ENCODE measurements around the gene RBMS3. TPM values are rescaled to one million over a fixed set of nuclear protein-coding genes. Genes with fewer than 3 reads are reported as not detected.

The RBMS3 gene
- total RNA-seq, 4 donors from 2014 or later, result 51.5 to 76.0 (median 66.6) TPM

DNA sequence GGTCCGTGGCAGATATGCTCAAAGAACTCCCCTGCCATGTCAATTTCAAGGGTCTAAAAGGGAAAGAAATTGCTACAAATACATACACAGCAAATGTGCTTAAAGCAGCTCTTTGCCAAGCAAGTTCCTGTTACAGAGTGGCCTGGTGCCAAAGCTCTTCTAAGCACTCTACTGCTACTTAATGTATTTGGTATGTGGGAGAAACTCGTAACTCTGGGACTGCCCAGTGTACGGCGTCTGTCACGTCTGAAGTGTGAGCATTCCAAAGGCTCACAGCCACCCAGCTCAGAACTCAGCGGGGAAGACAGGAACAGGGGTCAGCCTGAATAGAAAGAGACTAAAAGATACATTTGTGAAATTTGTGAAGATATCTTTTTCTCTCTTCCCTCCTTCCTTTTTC lies 54.6 kb downstream of the RBMS3 start:
- Histone ChIP-seq H3K4me1 (peaks cover 9 to 88% (median 21%) of the 10 kb centered on the region in 3 donors), H3K27me3 (no peaks in the 10 kb centered on the region), H3K4me3 (peak overlapping the region; percentile 41 to 45), H3K27ac (peak overlapping the region; percentile 79 to 97 (median 83)), H3K36me3 (no peaks in the 10 kb centered on the region), H3K9me3 (no peaks in the 10 kb centered on the region)
- WGBS, 2 donors (ENCODE audit: low coverage in 1 of 2), result 0% methylated on average over 6 of the region's 6 CpGs
- ATAC-seq, result peak; percentile 88
- TF ChIP-seq POLR2AphosphoS5 (IDR thresholded peaks at IDR 0.05), result peak; percentile 89
- TF ChIP-seq EP300 (IDR thresholded peaks at IDR 0.05), result no peak
- no peak for TF ChIP-seq POLR2A (IDR thresholded peaks at IDR 0.05)
- TF ChIP-seq, protein P1, sequence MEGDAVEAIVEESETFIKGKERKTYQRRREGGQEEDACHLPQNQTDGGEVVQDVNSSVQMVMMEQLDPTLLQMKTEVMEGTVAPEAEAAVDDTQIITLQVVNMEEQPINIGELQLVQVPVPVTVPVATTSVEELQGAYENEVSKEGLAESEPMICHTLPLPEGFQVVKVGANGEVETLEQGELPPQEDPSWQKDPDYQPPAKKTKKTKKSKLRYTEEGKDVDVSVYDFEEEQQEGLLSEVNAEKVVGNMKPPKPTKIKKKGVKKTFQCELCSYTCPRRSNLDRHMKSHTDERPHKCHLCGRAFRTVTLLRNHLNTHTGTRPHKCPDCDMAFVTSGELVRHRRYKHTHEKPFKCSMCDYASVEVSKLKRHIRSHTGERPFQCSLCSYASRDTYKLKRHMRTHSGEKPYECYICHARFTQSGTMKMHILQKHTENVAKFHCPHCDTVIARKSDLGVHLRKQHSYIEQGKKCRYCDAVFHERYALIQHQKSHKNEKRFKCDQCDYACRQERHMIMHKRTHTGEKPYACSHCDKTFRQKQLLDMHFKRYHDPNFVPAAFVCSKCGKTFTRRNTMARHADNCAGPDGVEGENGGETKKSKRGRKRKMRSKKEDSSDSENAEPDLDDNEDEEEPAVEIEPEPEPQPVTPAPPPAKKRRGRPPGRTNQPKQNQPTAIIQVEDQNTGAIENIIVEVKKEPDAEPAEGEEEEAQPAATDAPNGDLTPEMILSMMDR (IDR thresholded peaks at IDR 0.05), result peak in 1 of 4 experiments; percentile 10

DNA sequence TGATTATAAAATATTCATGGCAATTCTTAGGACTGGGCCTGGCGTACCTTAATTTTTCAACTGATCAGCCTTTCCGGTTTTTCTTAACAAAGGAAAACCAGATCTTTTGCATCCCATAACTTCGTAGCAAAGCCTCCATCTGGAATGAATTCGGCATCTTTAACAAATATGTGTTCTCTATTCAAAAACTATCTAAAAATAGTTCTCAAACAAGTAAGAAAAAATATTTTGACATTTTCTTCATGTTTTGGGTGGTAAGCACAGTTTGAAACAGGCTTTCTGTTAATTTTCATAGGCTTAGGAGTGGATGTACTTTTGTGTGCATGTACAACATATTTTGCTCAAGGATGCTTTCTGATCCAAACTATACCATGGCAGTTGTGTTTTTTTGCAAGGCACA lies 55.1 kb downstream of the RBMS3 start:
- Histone ChIP-seq H3K4me1 (peaks cover 7 to 86% (median 19%) of the 10 kb centered on the region in 3 donors), H3K9me3 (no peaks in the 10 kb centered on the region), H3K27ac (peak overlapping the region; percentile 79 to 97 (median 83)), H3K4me3 (peak overlapping the region; percentile 41 to 45), H3K27me3 (no peaks in the 10 kb centered on the region), H3K36me3 (no peaks in the 10 kb centered on the region)
- no peak for TF ChIP-seq POLR2AphosphoS5 (IDR thresholded peaks at IDR 0.05)
- TF ChIP-seq, protein P1 (IDR thresholded peaks at IDR 0.05), result no peak
- no peak for TF ChIP-seq EP300 (IDR thresholded peaks at IDR 0.05)
- no peak for TF ChIP-seq POLR2A (IDR thresholded peaks at IDR 0.05)
- WGBS, 2 donors (ENCODE audit: low coverage in 1 of 2), result 0 to 19% methylated on average over 4 of the region's 4 CpGs
- no peak for ATAC-seq

DNA sequence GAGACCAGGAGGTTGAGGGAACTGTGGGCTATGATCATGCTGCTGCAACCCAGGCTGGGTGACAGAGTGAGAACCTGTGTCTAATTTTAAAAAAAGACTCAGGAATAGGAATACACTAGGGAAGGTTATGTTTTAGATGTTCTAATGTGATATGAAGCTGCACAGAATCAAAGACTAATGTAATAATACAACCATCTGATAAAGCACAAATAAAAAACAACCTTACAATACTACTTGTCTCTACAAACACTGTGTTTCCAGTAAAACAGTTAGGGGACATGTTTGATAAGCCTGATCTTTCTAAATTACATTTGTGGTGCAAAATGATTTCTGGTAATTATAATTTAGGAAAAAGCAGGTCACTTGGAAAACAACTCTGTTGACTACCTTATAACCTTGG lies 56.7 kb downstream of the RBMS3 start:
- Histone ChIP-seq H3K36me3 (no peaks in the 10 kb centered on the region), H3K27me3 (no peaks in the 10 kb centered on the region), H3K27ac (peak overlapping the region in 1 of 4 donors; percentile 27), H3K4me1 (peaks cover 0 to 70% (median 19%) of the 10 kb centered on the region in 3 donors), H3K4me3 (no peak overlapping the region), H3K9me3 (no peaks in the 10 kb centered on the region)
- TF ChIP-seq POLR2A (IDR thresholded peaks at IDR 0.05) (no peak), POLR2AphosphoS5 (IDR thresholded peaks at IDR 0.05) (no peak), EP300 (IDR thresholded peaks at IDR 0.05) (no peak)
- TF ChIP-seq, protein P1 (IDR thresholded peaks at IDR 0.05), result no peak
- no peak for ATAC-seq

DNA sequence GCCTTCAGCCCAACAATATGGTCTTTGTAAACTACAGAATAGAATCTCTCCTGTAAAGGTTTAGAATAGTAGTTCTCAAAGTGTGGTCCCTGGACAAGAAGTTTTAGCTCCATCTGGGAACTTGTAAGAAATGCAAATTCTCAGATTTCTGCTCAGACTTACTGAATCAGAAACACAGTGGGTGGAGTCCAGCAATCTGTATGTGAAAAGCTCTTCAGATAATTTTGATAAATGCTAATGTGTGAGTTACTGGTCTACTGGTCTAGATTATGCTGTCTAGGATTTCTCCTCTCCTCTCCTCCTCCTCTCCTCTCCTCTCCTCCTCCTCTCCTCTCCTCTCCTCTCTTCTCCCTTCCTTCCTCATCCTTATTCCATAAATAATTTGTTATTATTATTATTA lies 57.5 kb downstream of the RBMS3 start:
- no peaks in the 10 kb centered on the region for H3K27me3 ChIP-seq
- no peak for ATAC-seq
- H3K4me1 ChIP-seq, result peaks cover 0 to 67% (median 19%) of the 10 kb centered on the region in 3 donors
- no peak overlapping the region for H3K4me3 ChIP-seq
- no peak for TF ChIP-seq EP300 (IDR thresholded peaks at IDR 0.05)
- TF ChIP-seq, protein P1 (IDR thresholded peaks at IDR 0.05), result no peak
- no peak for TF ChIP-seq POLR2A (IDR thresholded peaks at IDR 0.05)
- TF ChIP-seq POLR2AphosphoS5 (IDR thresholded peaks at IDR 0.05), result no peak
- no peaks in the 10 kb centered on the region for H3K36me3 ChIP-seq
- no peak overlapping the region for H3K27ac ChIP-seq
- H3K9me3 ChIP-seq, result no peaks in the 10 kb centered on the region

DNA sequence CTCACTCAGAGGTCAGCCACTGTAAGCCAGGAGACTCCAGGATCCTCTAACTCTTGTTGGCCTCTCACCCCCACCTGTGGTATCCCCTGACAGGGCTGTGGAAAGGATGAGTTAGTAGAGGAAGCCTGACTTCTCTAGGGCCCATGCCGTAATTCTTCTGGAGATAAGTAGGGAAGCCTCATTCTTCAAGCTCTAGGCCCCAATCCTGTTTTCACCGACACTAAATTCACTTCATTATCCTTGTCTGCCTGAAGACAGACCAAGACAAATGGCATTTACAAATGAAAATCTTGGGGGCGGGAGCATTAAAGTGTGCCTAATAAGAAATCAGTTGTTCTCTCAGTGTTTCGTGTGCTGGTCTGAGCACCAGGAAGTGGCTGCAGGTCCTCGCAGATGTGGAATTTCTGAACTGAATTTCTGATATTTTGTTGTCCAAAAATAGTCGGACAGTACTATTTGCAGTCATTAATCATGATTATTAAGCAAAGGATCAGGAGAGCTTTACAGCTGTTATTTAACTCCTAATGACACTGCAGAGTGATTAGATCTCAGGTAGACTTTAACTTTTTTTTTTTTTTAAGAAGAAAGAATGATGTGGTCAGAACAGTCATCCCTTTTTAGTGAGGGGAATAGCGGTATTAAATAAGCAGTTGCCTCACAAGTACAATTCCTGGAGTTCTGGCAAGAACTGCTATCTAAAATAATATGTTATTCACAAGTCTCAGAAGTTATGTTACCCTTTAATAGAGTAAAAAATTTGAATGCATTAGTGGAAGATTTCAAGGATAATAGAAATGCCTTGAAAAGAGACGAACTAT lies 58.4 kb downstream of the RBMS3 start:
- H3K4me1 ChIP-seq, result peaks cover 0 to 62% (median 19%) of the 10 kb centered on the region in 3 donors
- no peak for ATAC-seq
- H3K4me3 ChIP-seq, result no peak overlapping the region
- 32 to 54% methylated on average over 7 to 8 of the region's 8 CpGs for WGBS, 2 donors (ENCODE audit: low coverage in 1 of 2)
- H3K27ac ChIP-seq, result peak overlapping the region in 3 of 4 donors; percentile 33 to 61 (median 34)
- TF ChIP-seq POLR2A (IDR thresholded peaks at IDR 0.05) (no peak), POLR2AphosphoS5 (IDR thresholded peaks at IDR 0.05) (no peak), EP300 (IDR thresholded peaks at IDR 0.05) (no peak)
- TF ChIP-seq, protein P1 (IDR thresholded peaks at IDR 0.05), result no peak
- no peaks in the 10 kb centered on the region for H3K36me3 ChIP-seq
- H3K9me3 ChIP-seq, result no peaks in the 10 kb centered on the region
- no peaks in the 10 kb centered on the region for H3K27me3 ChIP-seq
